Endothelial cell of hepatic sinusoid (primary cell): ENCODE data around the gene CDC42EP4.

Source experiments
- in situ Hi-C: cut with HindIII; loops from 2 replicates; pipeline ENCODE4 v1.10.0; 2017; ENCODE audit warnings: low sequenced_read_pairs

CDC42EP4 gene

DNA sequence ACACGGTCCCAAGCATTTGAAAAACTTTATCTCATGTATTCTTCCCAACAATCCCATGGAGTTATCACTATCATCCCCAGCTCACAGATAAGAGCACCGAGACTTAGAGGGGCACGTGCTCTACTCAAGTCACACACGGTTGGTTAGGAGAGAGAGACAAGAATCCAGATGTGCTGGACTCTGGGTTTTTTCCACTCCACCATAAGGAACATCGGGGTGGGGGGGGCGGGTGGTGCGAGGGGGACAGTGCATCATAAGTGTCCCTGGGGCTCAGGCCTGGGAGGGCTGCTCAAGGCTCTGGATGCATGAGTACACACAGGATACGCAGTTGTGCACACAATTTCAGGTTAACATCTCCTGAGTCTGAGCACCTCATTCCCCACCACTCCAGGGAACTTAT lies 7.4 kb downstream of the CDC42EP4 start:
- in situ Hi-C loops, result no loop called here

DNA sequence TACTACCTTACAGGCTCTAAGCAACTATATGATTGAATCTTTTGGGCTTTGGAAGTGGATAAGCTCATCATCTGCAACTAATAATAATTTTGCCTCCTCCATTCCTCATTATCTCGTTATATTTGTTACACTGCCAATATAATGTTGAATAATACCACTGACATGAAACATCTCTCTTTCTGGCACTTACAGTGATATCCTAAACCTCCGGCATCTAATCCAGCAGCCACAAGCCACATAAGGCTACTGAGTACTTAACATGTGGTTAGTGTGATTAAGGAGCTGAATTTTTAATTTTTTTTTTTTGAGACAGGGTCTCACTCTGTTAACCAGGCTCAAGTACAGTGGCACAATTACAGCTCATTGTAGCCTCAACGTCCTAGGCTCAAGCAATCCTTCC lies 9.6 kb downstream of the CDC42EP4 start:
- in situ Hi-C loops, result no loop called here

DNA sequence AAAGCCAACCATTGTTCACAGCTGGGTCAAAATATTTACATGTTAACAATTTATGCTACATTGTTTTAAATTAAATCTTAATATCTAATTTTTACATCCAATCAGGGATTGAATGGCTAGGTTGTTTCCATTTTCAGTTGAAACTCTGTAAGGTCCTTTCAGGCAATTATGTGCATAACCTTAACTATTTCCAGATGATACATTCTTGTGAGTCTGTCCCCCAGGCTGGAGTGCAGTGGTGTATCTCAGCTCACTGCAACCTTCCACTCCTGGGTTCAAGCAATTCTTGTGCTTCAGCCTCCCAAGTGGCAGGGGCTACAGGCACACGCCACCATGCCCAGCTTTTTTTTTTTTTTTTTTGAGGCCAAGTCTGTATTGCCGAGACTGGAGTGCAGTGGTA lies 10.4 kb downstream of the CDC42EP4 start:
- in situ Hi-C loops, result no loop called here

DNA sequence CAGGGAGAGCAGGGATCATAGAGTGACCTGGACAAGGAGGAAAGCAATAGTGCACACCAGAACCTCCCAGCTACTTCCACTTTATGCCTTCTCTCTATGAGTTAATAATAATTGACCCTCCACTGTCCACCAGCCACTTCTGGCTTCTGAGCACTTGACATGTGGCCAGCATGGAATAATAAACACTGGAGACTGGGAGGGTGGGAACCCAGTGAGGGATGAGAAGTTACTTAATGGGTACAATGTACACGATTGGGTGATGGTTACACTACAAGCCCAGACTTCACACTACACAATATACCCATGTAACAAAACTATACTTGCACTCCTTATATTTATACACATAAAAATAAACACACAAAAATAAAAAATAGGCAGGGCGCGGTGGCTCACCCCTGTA lies 11.4 kb downstream of the CDC42EP4 start:
- in situ Hi-C loops, result no loop called here

DNA sequence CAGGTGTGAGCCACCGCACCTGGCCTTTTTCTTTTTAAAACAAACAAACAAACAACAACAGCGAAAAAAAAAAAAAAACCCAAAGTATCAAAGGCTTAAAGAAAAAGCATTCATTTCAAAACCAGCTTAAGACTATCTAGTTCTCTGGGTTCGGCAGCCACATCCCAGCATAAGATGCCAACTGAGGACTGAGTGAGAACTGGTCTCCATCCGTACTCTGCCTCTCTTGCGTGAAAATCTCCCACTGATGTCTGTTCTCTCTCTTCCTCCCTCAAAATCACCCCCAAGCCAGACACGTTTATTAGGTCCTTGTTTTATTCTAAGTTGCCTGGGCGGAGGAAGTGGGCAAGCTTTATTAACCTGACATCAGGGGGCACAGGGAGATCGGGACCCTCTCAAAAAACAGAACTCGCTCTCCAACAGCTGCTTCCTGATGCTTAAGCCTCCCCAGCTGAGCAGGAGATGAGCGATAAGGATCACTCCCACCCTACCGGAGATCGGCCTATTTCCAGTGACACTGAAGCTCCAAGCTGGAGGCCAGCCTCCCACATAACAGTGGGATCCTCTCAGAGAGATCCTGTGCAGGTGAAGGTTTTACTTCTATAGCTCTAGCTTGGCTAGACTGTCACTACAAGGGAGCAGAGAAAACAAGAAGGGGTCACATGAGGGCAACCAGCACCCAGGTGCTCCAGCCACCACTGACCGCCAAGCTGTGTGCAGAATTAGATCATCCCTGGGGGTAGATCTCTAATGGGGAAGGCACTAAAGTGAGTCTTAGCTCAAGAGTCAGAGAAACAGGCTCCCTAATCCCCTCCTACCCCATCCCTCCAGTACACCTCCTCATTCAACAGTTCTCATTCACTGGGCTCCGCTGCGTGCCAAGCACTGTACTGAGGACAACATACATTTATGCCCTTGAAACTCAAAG lies 13.6 kb downstream of the CDC42EP4 start:
- in situ Hi-C loops, result no loop called here

DNA sequence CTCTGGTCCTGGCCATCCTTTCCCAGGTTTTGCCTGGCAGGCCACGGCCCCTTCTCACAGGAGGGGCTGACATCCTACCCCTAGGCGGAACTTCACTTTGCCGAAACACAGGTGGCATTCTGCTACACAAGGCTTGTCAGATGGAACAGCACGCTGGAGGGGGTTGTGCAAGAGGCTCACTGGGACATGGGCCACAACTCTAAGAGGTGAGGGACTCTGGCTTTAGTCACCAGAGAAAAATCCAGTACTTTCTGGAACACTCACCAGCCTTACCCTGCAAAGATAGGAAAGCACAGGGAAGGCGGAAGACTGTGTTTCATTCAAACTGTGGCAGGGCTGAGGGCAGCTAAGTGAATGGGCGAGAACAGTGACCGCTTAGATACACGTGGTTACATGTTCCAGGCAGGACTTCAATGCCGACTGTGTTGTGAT lies 18.3 kb downstream of the CDC42EP4 start:
- in situ Hi-C loops, result no loop called here

DNA sequence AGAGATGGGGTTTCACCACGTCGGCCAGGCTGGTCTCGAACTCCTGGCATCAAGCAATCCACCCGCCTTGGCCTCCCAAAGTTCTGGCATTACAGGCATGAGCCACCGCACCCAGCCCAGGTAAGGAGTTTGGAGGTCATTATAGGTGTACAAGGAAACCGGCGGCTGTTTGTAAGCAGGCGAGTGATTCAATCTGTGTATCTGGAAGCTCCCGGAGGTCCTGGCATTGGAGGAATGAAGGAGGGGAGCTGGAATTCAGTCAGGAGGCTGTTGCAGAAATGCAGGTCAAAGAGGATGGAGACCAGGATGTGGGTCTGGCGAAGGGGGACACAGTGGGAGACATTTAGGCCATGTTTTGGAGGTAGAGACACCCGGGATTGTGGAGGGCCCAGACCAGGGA lies 18.8 kb downstream of the CDC42EP4 start:
- in situ Hi-C loops, result no loop called here

DNA sequence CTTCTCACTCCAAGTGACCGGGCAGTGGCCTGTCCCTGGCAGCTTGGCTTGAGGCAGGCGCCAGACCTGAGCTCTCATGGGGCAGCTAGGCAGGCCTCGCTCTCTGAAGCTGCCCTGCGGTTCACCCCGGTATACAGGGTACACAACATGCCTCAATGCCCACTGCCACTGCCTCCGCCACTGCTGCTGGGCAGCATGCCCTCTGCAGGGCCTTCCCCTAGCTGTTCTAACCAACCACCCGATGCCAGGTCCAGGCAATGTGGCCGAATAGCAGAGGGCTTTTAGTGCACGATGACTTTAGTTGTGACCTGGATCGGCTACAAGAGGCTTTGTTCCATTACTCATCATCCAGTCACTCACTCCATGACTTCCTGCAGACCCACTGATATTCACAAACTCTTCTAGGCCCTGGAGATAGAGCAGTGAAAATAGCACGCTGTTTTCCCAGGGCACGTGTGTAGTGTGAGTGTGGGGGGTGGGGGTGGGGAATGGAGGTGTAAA lies 19.7 kb downstream of the CDC42EP4 start:
- in situ Hi-C loops, result no loop called here

DNA sequence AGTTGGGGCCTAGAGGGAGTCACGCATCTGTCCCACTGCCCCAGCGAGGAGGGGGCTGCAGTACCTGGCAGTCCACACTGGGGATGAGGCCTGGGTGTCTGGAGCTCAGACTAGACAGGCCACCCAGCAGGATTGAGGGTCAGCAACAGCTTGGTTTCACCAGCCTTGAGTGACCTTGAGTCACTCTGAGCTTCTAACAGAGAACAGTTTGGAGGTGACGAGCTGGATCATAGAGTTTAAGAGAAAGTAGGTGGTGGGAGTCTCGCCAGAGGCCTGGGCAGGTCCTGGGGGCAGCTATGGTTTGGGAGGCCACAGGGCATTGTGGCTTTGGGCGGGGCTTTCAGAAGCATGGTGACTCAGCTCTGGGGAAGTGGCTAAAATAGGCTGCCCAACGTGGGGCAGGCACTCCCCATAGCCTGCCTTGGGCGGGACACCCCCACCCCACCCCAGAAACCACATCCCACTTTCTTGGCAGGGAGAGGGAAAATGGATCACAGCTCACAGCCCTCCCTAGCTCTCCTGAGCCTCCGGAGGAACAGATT lies 20.5 kb downstream of the CDC42EP4 start:
- in situ Hi-C loops, result no loop called here

DNA sequence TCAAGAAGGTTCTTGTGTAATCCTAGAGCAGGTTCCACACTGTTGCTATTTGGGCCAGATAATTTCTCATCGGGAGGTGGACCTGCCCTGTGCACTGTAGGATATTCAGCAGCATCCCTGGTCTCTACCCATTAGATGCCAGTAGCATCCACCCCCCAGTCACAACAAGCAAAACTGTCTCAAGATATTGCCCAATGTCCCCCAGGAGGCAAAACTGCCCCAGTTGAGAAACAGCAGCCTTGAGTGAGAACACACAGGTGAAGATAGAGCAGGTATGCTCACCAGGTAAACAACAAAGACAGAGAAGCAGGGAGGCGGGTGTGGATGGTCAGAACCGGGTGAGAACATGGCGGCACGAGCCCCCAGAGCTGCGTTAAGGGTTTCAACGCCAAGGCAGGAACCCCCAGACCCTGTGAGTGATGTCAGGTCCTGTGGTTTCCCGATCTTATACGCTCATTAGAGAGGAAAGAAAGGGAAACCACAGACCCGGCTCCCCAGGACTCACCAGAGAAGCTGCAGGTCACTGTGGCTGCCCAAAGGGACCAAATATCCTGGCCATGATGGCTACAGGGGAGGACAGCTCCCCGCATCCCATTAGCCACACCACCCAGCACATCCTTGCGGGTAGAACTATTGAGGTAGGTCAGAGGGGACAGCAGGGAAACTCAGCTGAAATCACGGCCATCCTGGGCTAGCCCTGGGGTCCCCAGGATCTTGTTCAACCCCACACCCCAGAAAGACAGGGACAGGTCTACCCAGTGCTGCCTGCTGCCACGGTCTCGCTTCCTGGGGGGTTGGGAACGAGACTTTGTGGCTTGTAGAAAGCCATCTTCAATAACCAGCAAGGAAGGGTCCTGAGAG lies 21.2 kb downstream of the CDC42EP4 start:
- in situ Hi-C loops, result no loop called here

DNA sequence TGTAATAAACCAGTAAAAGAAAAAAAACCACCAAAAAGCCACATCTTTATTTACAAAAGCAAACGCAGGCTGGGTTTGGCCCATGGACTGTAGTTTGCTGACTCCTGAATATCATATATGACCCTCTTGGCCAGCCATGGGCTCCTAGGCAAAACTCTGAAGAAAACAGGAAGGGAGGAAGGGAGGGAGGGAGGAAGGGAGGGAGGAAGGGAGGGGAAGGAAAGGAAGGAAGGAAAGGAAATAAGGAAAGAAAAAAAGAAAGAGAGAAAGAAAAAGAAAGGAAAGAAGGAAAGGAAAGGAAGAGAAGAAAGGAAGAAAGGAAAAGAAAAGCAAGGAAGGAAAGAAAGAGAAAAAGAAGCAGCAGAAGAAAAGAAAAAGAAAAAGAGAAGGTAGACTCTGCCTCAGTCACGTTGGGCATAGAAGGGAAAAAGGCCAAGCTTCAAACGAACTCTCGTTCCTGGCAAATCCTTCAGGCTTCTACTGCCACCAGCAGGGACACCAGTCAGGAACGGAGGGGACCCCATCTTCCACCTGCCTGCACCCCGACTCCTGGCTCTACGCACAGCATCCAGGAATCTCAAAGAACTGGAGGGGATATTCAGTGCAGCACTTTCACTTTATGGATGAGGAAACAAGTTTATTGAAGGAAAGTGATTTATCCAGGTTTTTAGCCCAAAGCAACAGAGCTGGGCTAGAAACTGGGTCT lies 22.1 kb downstream of the CDC42EP4 start:
- in situ Hi-C loops, result no loop called here

DNA sequence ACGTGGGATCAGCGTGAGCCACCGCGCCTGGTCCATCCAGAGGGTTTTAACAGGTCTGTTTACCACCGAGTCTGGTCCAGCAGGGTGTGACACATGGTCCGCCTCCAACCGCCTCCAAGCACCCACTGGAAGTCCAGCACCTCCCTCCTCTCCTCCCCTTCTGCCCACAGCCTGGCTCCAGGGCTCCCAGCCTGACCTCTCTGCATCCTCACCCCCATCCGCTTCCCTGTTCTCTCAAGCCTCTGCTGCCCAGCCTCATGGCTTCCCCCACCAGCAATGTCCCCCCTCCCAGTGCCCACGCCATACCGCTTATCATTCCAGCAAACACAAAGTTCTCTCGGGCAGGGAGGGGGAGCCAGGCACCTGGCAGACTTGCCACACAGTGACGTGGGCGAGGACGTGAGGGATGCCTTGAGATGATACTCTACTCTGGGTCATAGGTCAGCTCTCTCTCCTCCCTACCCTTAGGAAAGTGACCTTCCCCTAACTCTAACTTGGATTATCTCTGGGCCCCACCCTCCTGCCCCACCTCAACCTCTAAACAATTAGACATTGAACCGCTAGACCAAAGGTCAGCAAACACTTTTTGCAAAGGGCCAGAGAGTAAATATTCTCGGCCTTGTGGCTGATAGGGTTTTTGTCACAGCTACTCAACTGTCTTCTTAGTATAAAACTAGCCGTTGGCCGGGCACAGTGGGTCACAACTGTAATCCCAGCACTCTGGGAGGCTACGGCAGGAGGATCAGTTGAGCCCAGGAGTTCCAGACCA lies 23.1 kb downstream of the CDC42EP4 start:
- in situ Hi-C loops, result no loop called here

DNA sequence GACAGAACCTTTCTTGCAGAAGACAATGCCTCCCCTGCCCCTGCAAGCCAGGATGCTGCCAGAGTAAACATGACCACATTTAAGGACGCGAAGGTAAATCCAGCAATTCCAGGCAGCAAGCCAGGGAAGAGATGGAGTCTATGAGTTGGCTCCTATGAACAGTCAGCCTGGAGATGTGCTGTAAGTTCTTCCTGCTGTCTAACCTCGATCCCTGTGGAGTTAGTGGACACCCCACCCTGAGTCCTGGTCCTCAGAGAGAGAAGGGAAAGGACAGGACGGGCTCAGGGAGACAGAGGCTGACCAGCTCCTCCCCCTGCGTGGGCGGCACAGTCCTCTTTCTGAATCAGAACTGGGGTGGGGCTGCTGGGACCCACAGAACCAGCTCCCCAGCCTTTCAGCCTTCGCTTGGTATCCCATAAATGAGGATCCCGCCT lies 24.9 kb downstream of the CDC42EP4 start:
- in situ Hi-C loops, result no loop called here

DNA sequence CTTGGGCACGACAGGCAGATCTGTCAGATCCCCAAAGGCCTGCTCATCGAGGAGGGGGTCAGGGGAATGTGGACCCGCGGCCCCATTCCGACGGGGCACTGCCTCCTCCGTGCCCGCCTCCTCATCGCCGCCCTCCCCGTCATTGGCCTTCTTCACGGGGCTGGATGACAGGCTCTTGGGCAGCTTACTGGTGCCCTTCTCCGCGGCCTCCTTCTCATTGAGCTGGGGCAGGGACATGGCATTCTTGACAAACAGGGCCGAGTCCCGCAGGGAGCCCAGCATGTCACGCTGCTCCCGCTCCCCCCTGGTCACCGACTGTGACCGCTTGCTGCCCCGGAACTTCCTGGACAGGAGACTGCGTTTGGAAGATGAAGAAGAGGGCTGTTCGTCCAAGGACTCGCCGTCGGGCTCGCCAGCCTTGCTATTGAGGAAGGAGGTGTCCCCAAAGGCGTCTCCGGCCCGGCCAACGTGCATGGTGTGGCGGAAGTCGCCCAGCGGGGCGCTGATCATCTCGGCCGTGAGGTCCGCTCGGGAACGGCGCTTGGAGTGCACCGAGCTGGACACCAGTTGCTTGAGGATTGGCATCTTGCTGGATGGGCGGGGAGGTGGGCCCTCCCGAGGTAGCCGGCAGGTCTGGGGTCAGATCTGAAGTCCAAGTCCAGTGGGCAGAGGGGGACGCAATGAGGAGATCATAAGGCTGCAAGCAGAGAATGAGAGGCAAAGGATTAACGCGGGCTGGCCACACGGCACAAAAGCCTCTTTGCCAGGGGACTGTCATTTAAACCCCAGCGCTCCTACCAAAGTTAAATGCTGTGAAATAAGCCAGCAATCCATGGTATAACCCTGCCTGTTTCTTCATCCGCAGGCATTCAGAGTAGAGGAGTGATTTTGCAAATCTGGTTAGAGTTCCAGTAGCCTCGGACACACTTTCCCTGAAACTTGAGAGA lies 25.6 kb downstream of the CDC42EP4 start:
- in situ Hi-C loops, result no loop called here

DNA sequence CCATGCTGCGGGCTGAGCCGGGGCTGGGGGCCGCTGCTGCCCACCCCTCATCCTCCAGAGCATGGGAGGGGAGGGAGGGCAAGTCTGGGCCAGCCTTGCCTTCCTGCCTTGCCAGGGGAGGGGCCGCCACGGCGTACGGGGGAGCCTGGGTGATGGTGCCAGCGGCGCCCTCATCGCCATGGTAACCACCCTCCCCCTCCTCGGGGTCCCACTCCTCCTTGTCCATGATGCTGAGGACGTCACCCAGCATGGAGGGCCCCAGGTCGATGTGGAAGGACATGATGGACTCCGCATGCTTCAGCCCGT lies 26.2 kb downstream of the CDC42EP4 start:
- in situ Hi-C loops, result no loop called here

DNA sequence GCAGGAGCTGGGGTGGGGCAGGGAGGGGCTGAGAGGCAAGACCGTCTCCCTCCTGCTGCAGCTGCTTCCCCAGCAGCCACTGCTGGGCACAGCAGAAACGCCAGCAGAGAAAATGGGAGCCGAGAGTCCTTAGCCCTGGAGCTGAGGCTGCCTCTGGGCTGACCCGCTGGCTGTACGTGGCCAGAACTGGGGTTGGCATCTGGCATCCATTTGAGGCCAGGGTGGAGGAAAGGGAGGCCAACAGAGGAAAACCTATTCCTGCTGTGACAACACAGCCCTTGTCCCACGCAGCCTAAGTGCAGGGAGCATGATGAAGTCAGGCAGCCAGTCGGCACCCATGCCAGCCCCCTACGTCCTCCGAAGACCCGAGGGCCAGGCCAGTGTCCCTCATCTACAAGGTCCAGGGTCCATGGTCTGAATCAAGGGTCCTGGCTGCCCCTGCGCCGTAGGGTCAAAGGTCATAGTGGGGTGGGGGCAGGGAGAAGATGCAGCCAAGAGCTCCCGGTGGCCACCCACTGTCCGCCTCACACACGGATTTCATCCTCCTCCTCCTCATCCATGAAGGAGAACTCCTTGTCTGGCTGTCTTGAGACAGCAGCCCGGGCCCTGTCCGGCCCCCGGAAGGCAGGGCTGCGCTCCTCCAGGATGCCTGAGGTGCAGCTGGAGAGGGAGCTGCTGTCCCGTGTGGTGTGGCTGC lies 26.7 kb downstream of the CDC42EP4 start:
- in situ Hi-C loops, result no loop called here

DNA sequence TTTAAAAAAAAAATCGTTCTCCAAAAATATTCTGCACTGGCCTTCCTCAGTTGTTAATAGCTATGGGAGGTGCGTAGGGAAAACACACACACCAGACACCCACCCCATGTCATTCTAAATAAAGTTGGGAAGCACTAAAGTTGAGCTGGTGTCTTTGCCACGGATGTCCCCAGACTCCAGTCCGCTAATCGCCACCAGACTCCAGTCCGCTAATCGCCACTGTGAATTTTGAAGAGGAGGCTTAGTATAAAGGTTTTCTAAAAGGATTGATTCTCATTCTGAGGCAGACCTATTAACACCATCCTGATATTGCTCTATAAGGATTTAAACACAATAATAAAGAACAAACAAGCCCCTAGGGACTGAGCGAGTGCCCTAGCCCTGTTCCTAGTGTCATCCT lies 27.4 kb downstream of the CDC42EP4 start:
- in situ Hi-C loops, result no loop called here

DNA sequence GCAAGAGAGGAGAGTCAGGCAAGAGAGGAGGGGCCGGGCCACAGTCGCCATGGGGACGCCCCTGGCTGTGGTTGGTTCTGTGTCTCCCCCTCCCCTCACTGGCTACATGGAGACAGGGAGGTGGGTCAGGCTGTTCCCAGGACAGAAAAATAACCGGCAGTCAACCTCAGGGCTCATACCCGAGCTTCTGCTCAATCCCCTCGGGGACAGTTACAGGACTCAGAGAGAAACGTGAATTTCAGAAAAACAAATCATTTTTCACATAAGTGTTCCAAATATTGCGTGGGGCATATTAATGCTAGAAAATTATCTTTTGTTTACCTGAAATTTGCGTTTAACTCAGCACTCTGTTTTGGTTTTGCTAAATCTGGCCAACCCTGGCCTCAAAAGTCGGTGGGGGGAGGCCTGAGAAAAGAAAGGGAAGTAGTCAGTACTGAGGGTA lies 27.9 kb downstream of the CDC42EP4 start:
- in situ Hi-C loops, result no loop called here
